ENCODE data around the gene OR5AU1.

DNA sequence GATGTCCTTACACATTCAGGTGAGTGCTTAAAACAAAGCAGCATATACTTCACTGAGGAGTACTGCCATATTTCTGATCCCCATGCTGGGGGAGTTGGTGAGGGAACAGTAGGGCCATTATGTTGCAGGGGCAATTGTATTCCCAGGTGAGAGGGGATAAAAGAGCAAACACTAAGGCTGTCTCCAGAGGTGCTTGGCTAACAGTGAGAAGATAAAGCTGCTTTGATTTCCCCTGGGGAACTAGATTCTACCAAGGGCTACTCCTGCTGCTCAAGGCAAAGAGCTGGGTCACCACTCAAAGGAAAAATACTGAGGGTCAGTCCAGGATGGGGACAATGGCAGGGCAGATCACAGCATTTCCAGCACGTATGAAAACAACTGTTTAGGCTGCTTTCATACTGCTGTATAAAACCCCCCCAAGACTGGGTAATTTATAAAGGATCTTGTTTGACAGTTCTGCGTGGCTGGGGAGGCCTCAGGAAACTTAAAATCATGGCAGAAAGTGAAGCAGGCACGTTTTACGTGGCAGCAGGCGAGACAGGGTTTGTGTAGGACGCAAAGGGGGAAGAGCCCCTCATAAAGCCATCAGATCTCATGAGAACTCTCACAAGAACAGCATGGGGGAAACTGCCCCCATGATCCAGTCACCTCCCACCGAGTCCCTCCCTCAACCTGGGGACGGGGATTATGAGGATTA is 47.8 kb upstream of the OR5AU1 start:
- TF ChIP-seq SRF (IDR thresholded peaks at IDR 0.05; ENCODE audit: low read depth) (no peak), POLR2A (IDR thresholded peaks at IDR 0.05; ENCODE audit: borderline replicate concordance, extremely low read depth, insufficient read depth, insufficient read length) (no peak), RAD21 (IDR thresholded peaks at IDR 0.05; ENCODE audit: low read depth) (no peak), EZH2phosphoT487 (IDR thresholded peaks at IDR 0.05; ENCODE audit: borderline replicate concordance) (no peak), EZH2 (IDR thresholded peaks at IDR 0.05) (no peak), POLR2AphosphoS5 (IDR thresholded peaks at IDR 0.05; ENCODE audit: low read depth, low read length) (peak; percentile 36; the same call in 1 of the 2 replicates), JUND (IDR thresholded peaks at IDR 0.05) (no peak), ZNF274 (IDR thresholded peaks at IDR 0.05; ENCODE audit: low read depth, low read length) (no peak), CEBPB (IDR thresholded peaks at IDR 0.05; ENCODE audit: low read depth) (no peak), ELF1 (IDR thresholded peaks at IDR 0.05; ENCODE audit: borderline replicate concordance, low read depth) (no peak)
- TF ChIP-seq, protein P1, sequence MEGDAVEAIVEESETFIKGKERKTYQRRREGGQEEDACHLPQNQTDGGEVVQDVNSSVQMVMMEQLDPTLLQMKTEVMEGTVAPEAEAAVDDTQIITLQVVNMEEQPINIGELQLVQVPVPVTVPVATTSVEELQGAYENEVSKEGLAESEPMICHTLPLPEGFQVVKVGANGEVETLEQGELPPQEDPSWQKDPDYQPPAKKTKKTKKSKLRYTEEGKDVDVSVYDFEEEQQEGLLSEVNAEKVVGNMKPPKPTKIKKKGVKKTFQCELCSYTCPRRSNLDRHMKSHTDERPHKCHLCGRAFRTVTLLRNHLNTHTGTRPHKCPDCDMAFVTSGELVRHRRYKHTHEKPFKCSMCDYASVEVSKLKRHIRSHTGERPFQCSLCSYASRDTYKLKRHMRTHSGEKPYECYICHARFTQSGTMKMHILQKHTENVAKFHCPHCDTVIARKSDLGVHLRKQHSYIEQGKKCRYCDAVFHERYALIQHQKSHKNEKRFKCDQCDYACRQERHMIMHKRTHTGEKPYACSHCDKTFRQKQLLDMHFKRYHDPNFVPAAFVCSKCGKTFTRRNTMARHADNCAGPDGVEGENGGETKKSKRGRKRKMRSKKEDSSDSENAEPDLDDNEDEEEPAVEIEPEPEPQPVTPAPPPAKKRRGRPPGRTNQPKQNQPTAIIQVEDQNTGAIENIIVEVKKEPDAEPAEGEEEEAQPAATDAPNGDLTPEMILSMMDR (IDR thresholded peaks at IDR 0.05 in 2 of 3, conservative IDR thresholded peaks at IDR 0.05 in 1 of 3; ENCODE audit: borderline replicate concordance in 1 of 3, insufficient read depth in 1 of 3, low read depth in 2 of 3, low read length in 2 of 3): no peak
- TF ChIP-seq, protein P2, sequence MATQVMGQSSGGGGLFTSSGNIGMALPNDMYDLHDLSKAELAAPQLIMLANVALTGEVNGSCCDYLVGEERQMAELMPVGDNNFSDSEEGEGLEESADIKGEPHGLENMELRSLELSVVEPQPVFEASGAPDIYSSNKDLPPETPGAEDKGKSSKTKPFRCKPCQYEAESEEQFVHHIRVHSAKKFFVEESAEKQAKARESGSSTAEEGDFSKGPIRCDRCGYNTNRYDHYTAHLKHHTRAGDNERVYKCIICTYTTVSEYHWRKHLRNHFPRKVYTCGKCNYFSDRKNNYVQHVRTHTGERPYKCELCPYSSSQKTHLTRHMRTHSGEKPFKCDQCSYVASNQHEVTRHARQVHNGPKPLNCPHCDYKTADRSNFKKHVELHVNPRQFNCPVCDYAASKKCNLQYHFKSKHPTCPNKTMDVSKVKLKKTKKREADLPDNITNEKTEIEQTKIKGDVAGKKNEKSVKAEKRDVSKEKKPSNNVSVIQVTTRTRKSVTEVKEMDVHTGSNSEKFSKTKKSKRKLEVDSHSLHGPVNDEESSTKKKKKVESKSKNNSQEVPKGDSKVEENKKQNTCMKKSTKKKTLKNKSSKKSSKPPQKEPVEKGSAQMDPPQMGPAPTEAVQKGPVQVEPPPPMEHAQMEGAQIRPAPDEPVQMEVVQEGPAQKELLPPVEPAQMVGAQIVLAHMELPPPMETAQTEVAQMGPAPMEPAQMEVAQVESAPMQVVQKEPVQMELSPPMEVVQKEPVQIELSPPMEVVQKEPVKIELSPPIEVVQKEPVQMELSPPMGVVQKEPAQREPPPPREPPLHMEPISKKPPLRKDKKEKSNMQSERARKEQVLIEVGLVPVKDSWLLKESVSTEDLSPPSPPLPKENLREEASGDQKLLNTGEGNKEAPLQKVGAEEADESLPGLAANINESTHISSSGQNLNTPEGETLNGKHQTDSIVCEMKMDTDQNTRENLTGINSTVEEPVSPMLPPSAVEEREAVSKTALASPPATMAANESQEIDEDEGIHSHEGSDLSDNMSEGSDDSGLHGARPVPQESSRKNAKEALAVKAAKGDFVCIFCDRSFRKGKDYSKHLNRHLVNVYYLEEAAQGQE (IDR thresholded peaks at IDR 0.05; ENCODE audit: low read depth): no peak

Measured in HCT116 (cell line).